Liver (tissue), 9 donors: ENCODE data around the gene MICOS13. TPM values are rescaled to one million over a fixed set of nuclear protein-coding genes. Genes with fewer than 3 reads are reported as not detected.

Source experiments
- DNase-seq: peaks from one replicate; pipeline ENCODE4 v3.0.0-alpha.2; 2017; ENCODE audit warnings: low spot score
- H3K27ac ChIP-seq, 2 donors: one replicate each; pipeline ENCODE4 v1.7.0; 2013; ENCODE audit warnings: inconsistent platforms in 2 of 2, low read length in 2 of 2, control low read depth in 1 of 2, low read depth in 1 of 2, mild to moderate bottlenecking in 1 of 2
- H3K27me3 ChIP-seq, 4 donors: one replicate each; pipeline versions ENCODE4 v1.6.1 to v1.7.0; 2013; ENCODE audit warnings: low read length in 3 of 4, inconsistent platforms in 1 of 4, mild to moderate bottlenecking in 1 of 4, moderate library complexity in 1 of 4; ENCODE audit not compliant: control insufficient read depth in 4 of 4, insufficient read depth in 4 of 4
- H3K36me3 ChIP-seq, 4 donors: one replicate each; pipeline versions ENCODE4 v1.6.1 to v1.7.0; 2013; ENCODE audit warnings: low read length in 3 of 4, mild to moderate bottlenecking in 3 of 4, low read depth in 1 of 4, moderate library complexity in 1 of 4; ENCODE audit not compliant: control insufficient read depth in 4 of 4, insufficient read depth in 3 of 4
- H3K4me1 ChIP-seq, 4 donors: one replicate each; pipeline versions ENCODE4 v1.6.1 to v1.7.0; 2013; ENCODE audit warnings: low read length in 3 of 4, mild to moderate bottlenecking in 3 of 4, moderate library complexity in 1 of 4; ENCODE audit not compliant: control insufficient read depth in 4 of 4, insufficient read depth in 4 of 4
- H3K4me3 ChIP-seq, 3 donors: one replicate each; pipeline versions ENCODE4 v1.6.1 to v1.7.0; 2013; ENCODE audit warnings: low read length in 3 of 3, control low read depth in 1 of 3, low read depth in 1 of 3, mild to moderate bottlenecking in 1 of 3
- H3K9ac ChIP-seq, 2 donors: one replicate each; pipeline ENCODE4 v1.7.0; 2013; ENCODE audit warnings: low read length in 2 of 2, mild to moderate bottlenecking in 2 of 2, moderate library complexity in 2 of 2, control low read depth in 1 of 2, low read depth in 1 of 2
- H3K9me3 ChIP-seq, 4 donors: one replicate each; pipeline versions ENCODE4 v1.6.1 to v1.7.0; 2013; ENCODE audit warnings: low read length in 3 of 4; ENCODE audit not compliant: control insufficient read depth in 4 of 4
- ATF3 ChIP-seq: IDR thresholded peaks from 2 replicates; pipeline ENCODE4 v1.6.1; 2016; ENCODE audit warnings: antibody characterized with exemption
- CTCF ChIP-seq: fragments of 150-350 bp; IDR thresholded peaks from 2 replicates; pipeline ENCODE4 v1.5.1; 2017; ENCODE audit warnings: improper control_type of control experiment, low read depth, low read length; ENCODE audit not compliant: missing input control
- EGR1 ChIP-seq, 2 donors: IDR thresholded peaks; 2 replicates each; pipeline ENCODE4 v1.6.1; 2016 to 2018; ENCODE audit warnings: antibody characterized with exemption in 2 of 2, low read depth in 2 of 2
- FOXA2 ChIP-seq: IDR thresholded peaks from 2 replicates; pipeline ENCODE4 v1.6.1; 2016; ENCODE audit warnings: antibody characterized with exemption
- HNF4A ChIP-seq, 2 donors: conservative IDR thresholded peaks; 2 replicates each; pipeline ENCODE4 v1.6.1; 2016; ENCODE audit warnings: antibody characterized with exemption in 2 of 2, mild to moderate bottlenecking in 2 of 2
- HNF4G ChIP-seq: IDR thresholded peaks from 2 replicates; pipeline ENCODE4 v1.6.1; 2016; ENCODE audit warnings: antibody characterized with exemption
- JUND ChIP-seq, 2 donors: IDR thresholded peaks; 2 replicates each; pipeline ENCODE4 v1.6.1; 2016; ENCODE audit warnings: antibody characterized with exemption in 2 of 2
- RAD21 ChIP-seq, 2 donors: IDR thresholded peaks; 2 replicates each; pipeline ENCODE4 v1.6.1; 2016; ENCODE audit warnings: antibody characterized with exemption in 2 of 2, mild to moderate bottlenecking in 2 of 2
- REST ChIP-seq: IDR thresholded peaks from 2 replicates; pipeline ENCODE4 v1.6.1; 2016; ENCODE audit warnings: antibody characterized with exemption, mild to moderate bottlenecking
- RXRA ChIP-seq, 2 donors: IDR thresholded peaks; 2 replicates each; pipeline ENCODE4 v1.6.1; 2017 to 2018; ENCODE audit warnings: antibody characterized with exemption in 2 of 2, mild to moderate bottlenecking in 1 of 2
- SP1 ChIP-seq: IDR thresholded peaks from 2 replicates; pipeline ENCODE4 v1.6.1; 2018; ENCODE audit warnings: antibody characterized with exemption, mild to moderate bottlenecking
- TAF1 ChIP-seq: conservative IDR thresholded peaks from 2 replicates; pipeline ENCODE4 v1.6.1; 2016; ENCODE audit warnings: antibody characterized with exemption, mild to moderate bottlenecking
- YY1 ChIP-seq: IDR thresholded peaks from 2 replicates; pipeline ENCODE4 v1.6.1; 2016; ENCODE audit warnings: antibody characterized with exemption, mild to moderate bottlenecking
- ZBTB33 ChIP-seq: IDR thresholded peaks from 2 replicates; pipeline ENCODE4 v1.6.1; 2016; ENCODE audit warnings: antibody characterized with exemption
- WGBS: extraction: QIAGEN DNeasy Blood & Tissue Kit; methylation state at CpG from one replicate; pipeline ENCODE4 v1.1.7; 2013; 5-methylcytosine and 5-hydroxymethylcytosine counted together
- polyA plus RNA-seq, 2 donors: library from polyadenylated mRNA; stranded (reverse) in 1 of 2; unstranded in 1 of 2; fragments of 200-250 nt in 1 of 2; fragments of >200 nt in 1 of 2; fragmentation: Nextera tagmentation in 1 of 2; extraction: Ambion mirVana in 1 of 2; gene quantifications; one replicate each; pipeline versions ENCODE4 v1.2.1 to v1.2.3, GENCODE V29; 2013 to 2015
- total RNA-seq, 2 donors: library from RNA; depleted of rRNA; stranded (reverse); fragments of >200 nt; gene quantifications; one replicate each; pipeline ENCODE4 v1.2.3, GENCODE V29; 2014
- donor health status: healthy.
- donor health status: healthy.
- donor health status: healthy.
- donor health status: healthy.
- donor health status: healthy.

The MICOS13 gene
- total and polyA plus RNA-seq, 4 donors: 11.5 to 84.0 (median 30.8) TPM

- Histone ChIP-seq H3K36me3 (peaks cover 9 to 34% (median 31%) of the 10 kb centered on the region in 4 donors), H3K27me3 (no peaks in the 10 kb centered on the region), H3K27ac (no peak overlapping the region), H3K4me3 (no peak overlapping the region), H3K4me1 (peaks cover 9 to 40% (median 29%) of the 10 kb centered on the region in 4 donors), H3K9ac (no peak overlapping the region), H3K9me3 (no peaks in the 10 kb centered on the region)
- DNase-seq: no peak
- TF ChIP-seq SP1: no peak
- no peak for TF ChIP-seq FOXA2
- no peak for TF ChIP-seq RAD21 (IDR thresholded peaks at IDR 0.05)
- no peak for TF ChIP-seq JUND (IDR thresholded peaks at IDR 0.05)
- TF ChIP-seq EGR1 (IDR thresholded peaks at IDR 0.05; ENCODE audit: low read depth in 2 of 2): no peak
- no peak for TF ChIP-seq CTCF
- TF ChIP-seq HNF4G: no peak
- TF ChIP-seq ATF3: no peak
- no peak for TF ChIP-seq RXRA (IDR thresholded peaks at IDR 0.05)
- TF ChIP-seq HNF4A (conservative IDR thresholded peaks at IDR 0.05): no peak
- 93% methylated on average over 4 of the region's 4 CpGs for WGBS
These were observed 37.3 kb downstream of the MICOS13 start for GRCh38 chr19:5643060-5643459.

GRCh38 chr19:5642204-5642603, 38.1 kb downstream of the MICOS13 start:
- peak; percentile 78 to 81 for TF ChIP-seq HNF4A (conservative IDR thresholded peaks at IDR 0.05)
- no peak for TF ChIP-seq EGR1 (IDR thresholded peaks at IDR 0.05; ENCODE audit: low read depth in 2 of 2)
- TF ChIP-seq JUND (IDR thresholded peaks at IDR 0.05): peak in 1 of 2 donors; percentile 33
- TF ChIP-seq RXRA (IDR thresholded peaks at IDR 0.05): peak; percentile 61 to 68
- no peaks in the 10 kb centered on the region for H3K27me3 ChIP-seq
- no peaks in the 10 kb centered on the region for H3K9me3 ChIP-seq
- no peak overlapping the region for H3K4me3 ChIP-seq
- H3K4me1 ChIP-seq: peaks cover 7 to 38% (median 29%) of the 10 kb centered on the region in 4 donors
- H3K9ac ChIP-seq: no peak overlapping the region
- peak overlapping the region; percentile 29 to 59 for H3K27ac ChIP-seq
- H3K36me3 ChIP-seq: peaks cover 5 to 34% (median 26%) of the 10 kb centered on the region in 4 donors
- no peak for DNase-seq
- 65% methylated on average over 2 of the region's 2 CpGs for WGBS

GRCh38 chr19:5641171-5641570, 39.1 kb downstream of the MICOS13 start:
- TF ChIP-seq YY1 (no peak), REST (no peak), EGR1 (IDR thresholded peaks at IDR 0.05; ENCODE audit: low read depth in 2 of 2) (no peak), TAF1 (no peak), SP1 (no peak), ATF3 (no peak), HNF4G (no peak), ZBTB33 (no peak), FOXA2 (no peak), CTCF (no peak)
- Histone ChIP-seq H3K9ac (no peak overlapping the region), H3K27me3 (no peaks in the 10 kb centered on the region), H3K27ac (peak overlapping the region in 1 of 2 donors; percentile 29), H3K4me1 (peaks cover 3 to 29% (median 25%) of the 10 kb centered on the region in 4 donors), H3K4me3 (no peak overlapping the region), H3K9me3 (no peaks in the 10 kb centered on the region), H3K36me3 (peaks cover 1 to 26% (median 21%) of the 10 kb centered on the region in 4 donors)
- DNase-seq: no peak
- whole genome bisulfite sequencing: 96% methylated on average over 4 of the region's 4 CpGs
